A673 (cell line): ENCODE measurements around the gene BUD23. TPM values are rescaled to one million over a fixed set of nuclear protein-coding genes. Genes with fewer than 3 reads are reported as not detected.

Experiments used
- BruUV-seq: library from RNA; stranded (reverse); fragments of 400-500 nt; replicated peaks from 2 replicates; lab custom pipeline; 2021; lab: Mats Ljungman, UMichigan
- CTCF ChIA-PET: fragments of 300-600 bp; sonication (Branson Sonifier 250); formaldehyde crosslinking; loops from one replicate; lab custom pipeline; 2022; ENCODE audit warnings: antibody characterized with exemption; lab: Charles Lee
- POLR2A ChIA-PET: fragments of 300-600 bp; sonication (Branson Sonifier 250); formaldehyde crosslinking; loops from one replicate; lab custom pipeline; 2022; ENCODE audit warnings: antibody characterized with exemption; ENCODE audit not compliant: low non-redundant PET; lab: Charles Lee
- DNase-seq: peaks from one replicate; pipeline ENCODE4 v3.0.0-alpha.2; 2015; ENCODE audit warnings: low spot score
- H3K27ac ChIP-seq: fragments of 200-600 bp; sonication (generic); 2 replicates; pipeline ENCODE4 v1.5.1; 2016; ENCODE audit warnings: mixed run types, low read depth, mild to moderate bottlenecking, mixed read lengths, antibody characterized with exemption, low read length; ENCODE audit not compliant: poor library complexity, severe bottlenecking
- H3K27me3 ChIP-seq: fragments of 200-600 bp; sonication (generic); replicated peaks from 2 replicates; pipeline ENCODE4 v1.6.1; 2017; ENCODE audit warnings: mixed run types, low read depth, mild to moderate bottlenecking, mixed read lengths, antibody characterized with exemption, low read length; ENCODE audit not compliant: insufficient read depth, poor library complexity
- H3K36me3 ChIP-seq: fragments of 200-600 bp; sonication (generic); 2 replicates; pipeline ENCODE4 v1.6.1; 2016; ENCODE audit warnings: mixed run types, mild to moderate bottlenecking, mixed read lengths, antibody characterized with exemption, low read length; ENCODE audit not compliant: insufficient read depth, poor library complexity, severe bottlenecking
- H3K4me1 ChIP-seq: fragments of 200-600 bp; sonication (generic); 2 replicates; pipeline ENCODE4 v1.6.1; 2017; ENCODE audit warnings: mixed run types, mild to moderate bottlenecking, mixed read lengths, antibody characterized with exemption, low read length; ENCODE audit not compliant: insufficient read depth, poor library complexity, severe bottlenecking
- H3K4me3 ChIP-seq: fragments of 200-600 bp; sonication (generic); 2 replicates; pipeline ENCODE4 v1.5.1; 2016; ENCODE audit warnings: low read depth, mixed run types, mild to moderate bottlenecking, mixed read lengths, low read length; ENCODE audit not compliant: poor library complexity, severe bottlenecking
- H3K9me3 ChIP-seq: fragments of 200-600 bp; sonication (generic); 2 replicates; pipeline ENCODE4 v1.6.1; 2016; ENCODE audit warnings: mixed run types, low read depth, mild to moderate bottlenecking, mixed read lengths, antibody characterized with exemption, low read length; ENCODE audit not compliant: poor library complexity, severe bottlenecking
- EZH2 ChIP-seq: fragments of 200-600 bp; sonication (generic); IDR thresholded peaks from 2 replicates; pipeline ENCODE4 v1.6.1; 2017; ENCODE audit warnings: borderline replicate concordance, low read depth, mild to moderate bottlenecking, mixed read lengths, antibody characterized with exemption, low read length; ENCODE audit not compliant: poor library complexity, severe bottlenecking
- intact Hi-C: fragments of 100-400 bp; cut with micrococcal nuclease; formaldehyde crosslinking; loops from one replicate; pipeline ENCODE4 v1.10.0; 2022; ENCODE audit not compliant: unreplicated experiment
- total RNA-seq: library from RNA; stranded (reverse); gene quantifications from 2 replicates; pipeline ENCODE4 v1.2.3, GENCODE V29; 2021
- TF ChIP-seq, protein P1 (sequence below): fragments of 300-800, 200-600 bp; sonication (generic); conservative IDR thresholded peaks from 2 replicates; pipeline ENCODE4 v1.5.1; 2017; ENCODE audit warnings: low read depth, mild to moderate bottlenecking, antibody characterized with exemption, low read length, moderate library complexity, mixed read lengths

The BUD23 gene
- total RNA-seq, 1 experiment from 2014 or later, result 133 TPM

DNA sequence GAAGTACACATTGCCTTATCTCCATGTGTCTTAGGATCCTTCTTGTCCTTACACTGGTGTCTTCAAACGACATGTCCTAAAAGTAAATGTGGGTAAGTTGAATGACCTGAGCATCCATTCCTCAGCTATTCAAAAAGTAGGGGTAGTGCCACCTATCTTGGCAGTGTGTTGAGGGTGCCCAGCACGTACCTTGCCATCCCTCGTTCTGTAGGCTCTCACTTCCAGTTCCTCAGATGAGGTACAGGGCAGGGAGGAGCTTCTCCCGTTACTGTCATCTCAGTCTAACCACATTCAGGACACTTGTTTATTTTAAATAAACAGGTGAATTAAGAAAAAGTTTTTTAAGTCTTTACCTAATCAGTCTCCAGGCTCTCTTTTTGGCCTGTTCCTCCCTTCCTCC, 13.0 kb downstream of the BUD23 start:
- ChIA-PET POLR2A (no interaction called here), CTCF (no interaction called here)
- intact Hi-C loops, result no loop called here
- Histone ChIP-seq H3K36me3 (peaks cover 85% of the 10 kb centered on the region), H3K27me3 (no peaks in the 10 kb centered on the region), H3K4me1 (no peaks in the 10 kb centered on the region), H3K9me3 (no peaks in the 10 kb centered on the region), H3K4me3 (no peak overlapping the region), H3K27ac (no peak overlapping the region)
- no peak for DNase-seq
- BruUV-seq, result no TSS peak
- TF ChIP-seq, protein P1, sequence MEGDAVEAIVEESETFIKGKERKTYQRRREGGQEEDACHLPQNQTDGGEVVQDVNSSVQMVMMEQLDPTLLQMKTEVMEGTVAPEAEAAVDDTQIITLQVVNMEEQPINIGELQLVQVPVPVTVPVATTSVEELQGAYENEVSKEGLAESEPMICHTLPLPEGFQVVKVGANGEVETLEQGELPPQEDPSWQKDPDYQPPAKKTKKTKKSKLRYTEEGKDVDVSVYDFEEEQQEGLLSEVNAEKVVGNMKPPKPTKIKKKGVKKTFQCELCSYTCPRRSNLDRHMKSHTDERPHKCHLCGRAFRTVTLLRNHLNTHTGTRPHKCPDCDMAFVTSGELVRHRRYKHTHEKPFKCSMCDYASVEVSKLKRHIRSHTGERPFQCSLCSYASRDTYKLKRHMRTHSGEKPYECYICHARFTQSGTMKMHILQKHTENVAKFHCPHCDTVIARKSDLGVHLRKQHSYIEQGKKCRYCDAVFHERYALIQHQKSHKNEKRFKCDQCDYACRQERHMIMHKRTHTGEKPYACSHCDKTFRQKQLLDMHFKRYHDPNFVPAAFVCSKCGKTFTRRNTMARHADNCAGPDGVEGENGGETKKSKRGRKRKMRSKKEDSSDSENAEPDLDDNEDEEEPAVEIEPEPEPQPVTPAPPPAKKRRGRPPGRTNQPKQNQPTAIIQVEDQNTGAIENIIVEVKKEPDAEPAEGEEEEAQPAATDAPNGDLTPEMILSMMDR, result no peak
- TF ChIP-seq EZH2, result no peak

DNA sequence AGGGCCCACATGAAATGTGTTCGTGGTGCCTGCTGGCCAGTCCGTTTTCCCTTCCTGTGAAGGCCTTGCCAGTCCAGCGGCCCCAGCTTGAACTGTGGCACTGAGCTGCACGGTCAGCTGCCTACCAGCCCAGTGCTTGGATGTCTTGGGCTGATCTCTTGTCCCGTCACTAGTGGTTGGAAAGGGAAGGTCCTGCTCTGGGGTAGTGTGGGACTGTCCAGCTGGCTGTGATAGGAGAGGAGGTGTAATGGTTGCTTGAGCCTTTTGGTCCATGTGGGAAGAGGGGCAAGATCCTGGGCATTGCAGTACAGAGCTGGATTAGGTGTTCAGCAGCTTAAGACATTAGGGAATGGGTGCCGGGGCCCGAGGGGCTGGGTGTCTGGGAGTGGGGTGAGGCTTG, 15.0 kb downstream of the BUD23 start:
- ChIA-PET CTCF (no interaction called here), POLR2A (no interaction called here)
- DNase-seq, result no peak
- Histone ChIP-seq H3K9me3 (no peaks in the 10 kb centered on the region), H3K27me3 (no peaks in the 10 kb centered on the region), H3K4me3 (no peak overlapping the region), H3K36me3 (peaks cover 89% of the 10 kb centered on the region), H3K4me1 (peaks cover 6% of the 10 kb centered on the region), H3K27ac (no peak overlapping the region)
- BruUV-seq, result no TSS peak
- no peak for TF ChIP-seq EZH2
- TF ChIP-seq, protein P1, result no peak
- intact Hi-C loops, result no loop called here

DNA sequence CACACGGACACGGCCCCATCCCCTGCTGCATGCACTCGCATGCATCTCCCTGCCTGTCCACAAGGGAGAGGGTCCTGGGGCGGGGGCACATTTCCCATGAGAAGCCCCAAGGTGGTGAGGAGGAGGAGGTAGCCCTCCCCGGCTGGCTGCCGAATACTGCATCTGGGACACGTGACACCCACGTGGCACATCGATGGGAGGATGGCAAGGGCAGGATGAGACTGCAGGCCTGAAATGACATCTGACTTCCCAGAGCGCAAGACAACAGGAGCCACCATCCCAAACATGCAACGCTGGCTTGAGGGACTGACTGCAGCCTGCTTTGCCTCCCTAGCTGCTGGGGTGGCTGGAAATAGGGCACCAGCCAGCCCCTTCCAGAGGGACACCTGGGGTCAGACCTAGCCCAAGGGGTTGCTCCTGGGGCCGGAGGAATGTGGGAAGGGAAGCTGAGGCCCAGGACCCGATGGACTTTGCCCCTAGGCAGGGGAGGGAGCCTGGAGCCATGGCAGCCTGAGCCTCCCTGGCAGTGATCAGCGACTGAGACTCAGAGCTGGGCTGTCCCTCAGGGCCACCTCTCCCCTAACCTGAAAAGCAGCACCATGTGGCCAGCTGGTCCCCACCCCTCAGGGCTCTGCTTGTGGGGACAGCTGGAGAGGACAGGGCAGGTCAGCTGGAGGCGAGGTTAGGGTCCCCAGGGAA, 16.1 kb downstream of the BUD23 start:
- ChIA-PET POLR2A (no interaction called here), CTCF (no interaction called here)
- DNase-seq, result no peak
- BruUV-seq, result no TSS peak
- intact Hi-C loops, result no loop called here
- no peak for TF ChIP-seq EZH2
- TF ChIP-seq, protein P1, result no peak
- Histone ChIP-seq H3K4me3 (no peak overlapping the region), H3K4me1 (peaks cover 15% of the 10 kb centered on the region), H3K36me3 (peaks cover 80% of the 10 kb centered on the region), H3K27me3 (no peaks in the 10 kb centered on the region), H3K27ac (no peak overlapping the region), H3K9me3 (no peaks in the 10 kb centered on the region)
